Hepatocyte (in vitro differentiated cells): ENCODE results near the gene ALOX15. TPM values are rescaled to one million over a fixed set of nuclear protein-coding genes. Genes with fewer than 3 reads are reported as not detected.

Experiments used
- DNase-seq: peaks from one replicate; pipeline ENCODE4 v3.0.0-alpha.2; 2016; ENCODE audit warnings: low spot score
- H2AFZ ChIP-seq: fragments of 200-600 bp; sonication (generic); 2 replicates; pipeline ENCODE4 v1.6.0; 2016; ENCODE audit warnings: antibody characterized with exemption, mild to moderate bottlenecking
- H3K27ac ChIP-seq: fragments of 200-600 bp; sonication (generic); 2 replicates; pipeline ENCODE4 v1.5.1; 2016; ENCODE audit warnings: mild to moderate bottlenecking
- H3K27me3 ChIP-seq: fragments of 200-600 bp; sonication (generic); 2 replicates; pipeline ENCODE4 v1.6.1; 2016
- H3K36me3 ChIP-seq: fragments of 200-600 bp; sonication (generic); replicated peaks from 2 replicates; pipeline ENCODE4 v1.5.1; 2016; ENCODE audit warnings: low read depth; ENCODE audit not compliant: insufficient read depth
- H3K4me1 ChIP-seq: fragments of 200-600 bp; sonication (generic); 2 replicates; pipeline ENCODE4 v1.5.1; 2016; ENCODE audit warnings: mild to moderate bottlenecking, moderate library complexity; ENCODE audit not compliant: insufficient read depth
- H3K4me2 ChIP-seq: fragments of 200-600 bp; sonication (generic); 2 replicates; pipeline ENCODE4 v1.6.0; 2016
- H3K4me3 ChIP-seq: fragments of 200-600 bp; sonication (generic); 2 replicates; pipeline ENCODE4 v1.5.1; 2016; ENCODE audit warnings: mild to moderate bottlenecking
- H3K79me2 ChIP-seq: fragments of 200-600 bp; sonication (generic); 2 replicates; pipeline ENCODE4 v1.6.0; 2017; ENCODE audit warnings: mild to moderate bottlenecking
- H3K9me2 ChIP-seq: fragments of 200-600 bp; sonication (generic); replicated peaks from 2 replicates; pipeline ENCODE4 v1.6.0; 2017; ENCODE audit warnings: mild to moderate bottlenecking; ENCODE audit not compliant: insufficient read depth
- H3K9me3 ChIP-seq: fragments of 200-600 bp; sonication (generic); 2 replicates; pipeline ENCODE4 v1.5.1; 2016; ENCODE audit warnings: low read depth, mild to moderate bottlenecking
- H4K20me1 ChIP-seq: fragments of 200-600 bp; sonication (generic); 2 replicates; pipeline ENCODE4 v1.6.0; 2016; ENCODE audit warnings: mild to moderate bottlenecking; ENCODE audit not compliant: insufficient read depth, poor library complexity, severe bottlenecking
- CTCF ChIP-seq: fragments of 200-600 bp; sonication (generic); IDR thresholded peaks from 2 replicates; pipeline ENCODE4 v1.5.1; 2016; ENCODE audit warnings: antibody characterized with exemption, mild to moderate bottlenecking; ENCODE audit not compliant: poor library complexity
- EZH2 ChIP-seq: fragments of 200-600 bp; sonication (generic); IDR thresholded peaks from 2 replicates; pipeline ENCODE4 v1.6.1; 2016; ENCODE audit warnings: antibody characterized with exemption, mild to moderate bottlenecking, borderline replicate concordance
- EZH2phosphoT487 ChIP-seq: fragments of 200-600 bp; sonication (generic); IDR thresholded peaks from one replicate; pipeline ENCODE4 v1.6.1; 2018; ENCODE audit warnings: antibody characterized with exemption, mild to moderate bottlenecking, low read depth, moderate library complexity; ENCODE audit not compliant: unreplicated experiment, severe bottlenecking
- WGBS: methylation state at CpG from one replicate; pipeline ENCODE4 v1.1.6; 2016; ENCODE audit warnings: low lambda C conversion rate; ENCODE audit errors: missing lambda C conversion rate; 5-methylcytosine and 5-hydroxymethylcytosine counted together
- polyA plus RNA-seq: library from polyadenylated mRNA; unstranded; fragments of >200 nt; fragmentation: Nextera tagmentation; extraction: Ambion mirVana; gene quantifications from 2 replicates; pipeline ENCODE4 v1.2.1, GENCODE V29; 2016
- total RNA-seq: library from RNA; depleted of rRNA; stranded (reverse); fragments of >200 nt; gene quantifications from 2 replicates; pipeline ENCODE4 v1.2.3, GENCODE V29; 2014

The ALOX15 gene
- total and polyA plus RNA-seq, 2 experiments from 2014 or later, result 2.1 to 5.5 TPM

GRCh38 chr17:4648741-4649140 lies 7.3 kb upstream of the ALOX15 start:
- DNase-seq, result peak; percentile 57
- Histone ChIP-seq H3K36me3 (no peaks in the 10 kb centered on the region), H3K79me2 (no peaks in the 10 kb centered on the region), H2AFZ (no peak overlapping the region), H3K9me2 (no peaks in the 10 kb centered on the region), H3K4me3 (no peak overlapping the region), H3K4me1 (no peaks in the 10 kb centered on the region), H3K4me2 (peak overlapping the region; percentile 21), H4K20me1 (no peaks in the 10 kb centered on the region), H3K9me3 (no peaks in the 10 kb centered on the region), H3K27ac (no peak overlapping the region), H3K27me3 (no peaks in the 10 kb centered on the region)
- no peak for TF ChIP-seq CTCF
- TF ChIP-seq EZH2, result no peak
- WGBS, result 56% methylated on average over 2 of the region's 2 CpGs

- Histone ChIP-seq H3K4me2 (no peak overlapping the region), H2AFZ (no peak overlapping the region)
Observed at GRCh38 chr17:4645642-4646041, 4.2 kb upstream of the ALOX15 start.

GRCh38 chr17:4643676-4644075 lies 2.2 kb upstream of the ALOX15 start:
- 71% methylated on average over 4 of the region's 4 CpGs for WGBS
- Histone ChIP-seq H3K9me3 (no peaks in the 10 kb centered on the region), H3K79me2 (no peaks in the 10 kb centered on the region), H3K4me1 (peaks cover 14% of the 10 kb centered on the region), H3K9me2 (no peaks in the 10 kb centered on the region), H2AFZ (no peak overlapping the region), H3K27ac (no peak overlapping the region), H4K20me1 (no peaks in the 10 kb centered on the region), H3K36me3 (no peaks in the 10 kb centered on the region), H3K27me3 (peaks cover 41% of the 10 kb centered on the region), H3K4me3 (no peak overlapping the region), H3K4me2 (no peak overlapping the region)
- no peak for DNase-seq
- TF ChIP-seq CTCF (no peak), EZH2phosphoT487 (no peak), EZH2 (no peak)

More at GRCh38 chr17:4645642-4646041, 4.2 kb upstream of the ALOX15 start:
- Histone ChIP-seq H3K27me3 (peaks cover 31% of the 10 kb centered on the region), H3K79me2 (no peaks in the 10 kb centered on the region), H3K9me2 (no peaks in the 10 kb centered on the region), H4K20me1 (no peaks in the 10 kb centered on the region), H3K4me3 (no peak overlapping the region), H3K9me3 (no peaks in the 10 kb centered on the region), H3K36me3 (no peaks in the 10 kb centered on the region), H3K27ac (no peak overlapping the region), H3K4me1 (peaks cover 12% of the 10 kb centered on the region)
- DNase-seq, result no peak
- TF ChIP-seq CTCF (no peak), EZH2 (no peak), EZH2phosphoT487 (no peak)
- WGBS, result 82% methylated on average over 5 of the region's 5 CpGs

- no peak overlapping the region for H2AFZ ChIP-seq
- H3K27me3 ChIP-seq, result peaks cover 46% of the 10 kb centered on the region
- 60% methylated on average over 6 of the region's 6 CpGs for WGBS
- no peaks in the 10 kb centered on the region for H4K20me1 ChIP-seq
- no peaks in the 10 kb centered on the region for H3K79me2 ChIP-seq
- no peak overlapping the region for H3K4me3 ChIP-seq
- TF ChIP-seq EZH2phosphoT487, result no peak
- TF ChIP-seq CTCF, result no peak
- no peak for TF ChIP-seq EZH2
- H3K4me2 ChIP-seq, result no peak overlapping the region
- no peak overlapping the region for H3K27ac ChIP-seq
- DNase-seq, result no peak
- peaks cover 14% of the 10 kb centered on the region for H3K4me1 ChIP-seq
- H3K36me3 ChIP-seq, result no peaks in the 10 kb centered on the region
- no peaks in the 10 kb centered on the region for H3K9me2 ChIP-seq
- no peaks in the 10 kb centered on the region for H3K9me3 ChIP-seq
Observed at GRCh38 chr17:4642286-4642685, 808 bp upstream of the ALOX15 start.
